IPS-NIHi11 (cell line): ENCODE data around the gene PPP2R5C.

Experiments
- DNase-seq: peaks from one replicate; pipeline ENCODE4 v3.0.0; 2012; ENCODE audit warnings: mixed read lengths, low spot score

PPP2R5C gene

GRCh38 chr14:101840649-101841369 lies 79.3 kb downstream of the PPP2R5C start:
- no peak for DNase-seq

GRCh38 chr14:101843038-101843437 lies 81.5 kb downstream of the PPP2R5C start:
- DNase-seq = no peak

GRCh38 chr14:101843665-101844064 lies 82.2 kb downstream of the PPP2R5C start:
- no peak for DNase-seq

GRCh38 chr14:101844219-101844618 lies 82.7 kb downstream of the PPP2R5C start:
- no peak for DNase-seq

- no peak for DNase-seq
These were observed 83.2 kb downstream of the PPP2R5C start for GRCh38 chr14:101844751-101845150.

GRCh38 chr14:101845496-101845895 lies 84.0 kb downstream of the PPP2R5C start:
- no peak for DNase-seq

- DNase-seq = no peak
These were observed 84.4 kb downstream of the PPP2R5C start for GRCh38 chr14:101845896-101846295.

GRCh38 chr14:101849125-101849524 lies 87.6 kb downstream of the PPP2R5C start:
- no peak for DNase-seq

GRCh38 chr14:101849640-101850039 lies 88.1 kb downstream of the PPP2R5C start:
- DNase-seq = no peak

- DNase-seq = no peak
These were observed 89.7 kb downstream of the PPP2R5C start for GRCh38 chr14:101851183-101851582.

GRCh38 chr14:101851736-101852405 lies 90.4 kb downstream of the PPP2R5C start:
- DNase-seq = no peak

- no peak for DNase-seq
These were observed 91.3 kb downstream of the PPP2R5C start for GRCh38 chr14:101852785-101853184.

- no peak for DNase-seq
These were observed 92.0 kb downstream of the PPP2R5C start for GRCh38 chr14:101853455-101854018.

GRCh38 chr14:101854366-101854765 lies 92.9 kb downstream of the PPP2R5C start:
- DNase-seq = no peak

- DNase-seq = no peak
These were observed 94.4 kb downstream of the PPP2R5C start for GRCh38 chr14:101855958-101856357.

GRCh38 chr14:101856536-101856935 lies 95.0 kb downstream of the PPP2R5C start:
- DNase-seq = no peak

GRCh38 chr14:101857226-101857625 lies 95.7 kb downstream of the PPP2R5C start:
- DNase-seq = peak; percentile 64

GRCh38 chr14:101858791-101859537 lies 97.5 kb downstream of the PPP2R5C start:
- DNase-seq = no peak

- DNase-seq = no peak
These were observed 98.0 kb downstream of the PPP2R5C start for GRCh38 chr14:101859538-101859902.

GRCh38 chr14:101859958-101860357 lies 98.4 kb downstream of the PPP2R5C start:
- no peak for DNase-seq

- DNase-seq = no peak
These were observed 100.0 kb downstream of the PPP2R5C start for GRCh38 chr14:101861464-101861863.

GRCh38 chr14:101862177-101862576 lies 100.7 kb downstream of the PPP2R5C start:
- no peak for DNase-seq

- no peak for DNase-seq
These were observed 101.2 kb downstream of the PPP2R5C start for GRCh38 chr14:101862711-101863110.
